Lower lobe of right lung (tissue), 2 donors: ENCODE data around the gene RNASE2. TPM values are rescaled to one million over a fixed set of nuclear protein-coding genes. Genes with fewer than 3 reads are reported as not detected.
"Not testable (repeated sequence)": the region's sequence is repeated elsewhere in the genome, so short reads cannot be mapped to it uniquely, and the experiment has no call there.

Source experiments
- ATAC-seq, 2 donors: fragments of 200-7000 bp; cut with Tn5 transposase; one replicate each; pipeline ENCODE4 v1.9.1; 2020 to 2022; ENCODE audit warnings: mild to moderate bottlenecking in 2 of 2, moderate library complexity in 2 of 2
- DNase-seq: peaks from one replicate; pipeline ENCODE4 v3.0.0-alpha.2; 2020
- H3K27ac ChIP-seq: fragments of 200-600 bp; one replicate; pipeline ENCODE4 v1.8.0; 2022
- H3K27me3 ChIP-seq: fragments of 200-600 bp; one replicate; pipeline ENCODE4 v1.8.0; 2022; ENCODE audit warnings: low read depth
- H3K36me3 ChIP-seq: fragments of 200-600 bp; one replicate; pipeline ENCODE4 v1.8.0; 2022; ENCODE audit warnings: mild to moderate bottlenecking
- H3K4me1 ChIP-seq: fragments of 200-600 bp; one replicate; pipeline ENCODE4 v1.8.0; 2022
- H3K4me3 ChIP-seq: fragments of 200-600 bp; one replicate; pipeline ENCODE4 v1.8.0; 2022; ENCODE audit warnings: mild to moderate bottlenecking
- H3K9me3 ChIP-seq: fragments of 200-600 bp; one replicate; pipeline ENCODE4 v1.8.0; 2022
- CTCF ChIP-seq: fragments of 200-600 bp; IDR thresholded peaks from one replicate; pipeline ENCODE4 v1.8.0; 2022; ENCODE audit warnings: antibody characterized with exemption, mild to moderate bottlenecking
- intact Hi-C: fragments of 100-400 bp; cut with DNase I; formaldehyde crosslinking; loops from one replicate; pipeline ENCODE4 v1.11.0; 2022
- long read RNA-seq: library from polyadenylated mRNA; unstranded; transcript quantifications from one replicate; pipeline ENCODE4 v2.0.0, GENCODE V29; 2021
- total RNA-seq: library from RNA; stranded (reverse); fragmentation: NEBNext Ultra II Directional; extraction: Animal tissue kit (Norgen Biotek cat#: 25700); gene quantifications from one replicate; pipeline ENCODE4 v1.2.1, GENCODE V29; 2021
- donor health status: DM: no; HTN: yes; CAD: no; lungs with severe emphysema.

Gene RNASE2
- total RNA-seq = 6.0 TPM
- long read RNA-seq, partial matches to known transcripts = 0 of 3 reads
- long read RNA-seq, other reads (novel, unspliced or antisense) = 0 of 3 reads

GRCh38 chr14:20954736-20955537, at the start of gene RNASE2:
Gene RNASE2 (plus strand): TSS chr14:20955487. CDS start chr14:20955772, 285 bp downstream.
- H3K9me3 ChIP-seq, H3K27ac ChIP-seq, H3K4me3 ChIP-seq, intact Hi-C loops, DNase-seq, H3K27me3 ChIP-seq, H3K36me3 ChIP-seq, H3K4me1 ChIP-seq: not testable (repeated sequence)
- ATAC-seq = peak in 1 of 2 donors; percentile 58

GRCh38 chr14:20905676-20906075, 49.6 kb upstream of the RNASE2 start:
- Histone ChIP-seq H3K27ac (no peak overlapping the region), H3K36me3 (no peaks in the 10 kb centered on the region), H3K4me3 (no peak overlapping the region), H3K4me1 (no peaks in the 10 kb centered on the region), H3K27me3 (no peaks in the 10 kb centered on the region), H3K9me3 (no peaks in the 10 kb centered on the region)
- intact Hi-C loops = no loop called here
- TF ChIP-seq CTCF = no peak
- ATAC-seq = no peak
- no peak for DNase-seq

GRCh38 chr14:20907214-20907613, 48.1 kb upstream of the RNASE2 start:
- no peaks in the 10 kb centered on the region for H3K36me3 ChIP-seq
- TF ChIP-seq CTCF = no peak
- H3K9me3 ChIP-seq = no peaks in the 10 kb centered on the region
- intact Hi-C loops = no loop called here
- H3K4me1 ChIP-seq = no peaks in the 10 kb centered on the region
- H3K27ac ChIP-seq = no peak overlapping the region
- ATAC-seq = no peak
- no peaks in the 10 kb centered on the region for H3K27me3 ChIP-seq
- DNase-seq = no peak
- H3K4me3 ChIP-seq = no peak overlapping the region

- H3K4me3 ChIP-seq, H3K27ac ChIP-seq, DNase-seq, ATAC-seq, H3K27me3 ChIP-seq, H3K9me3 ChIP-seq, H3K36me3 ChIP-seq, H3K4me1 ChIP-seq, intact Hi-C loops: not testable (repeated sequence)
Observed at GRCh38 chr14:20910822-20911221, 44.5 kb upstream of the RNASE2 start.

- H3K36me3 ChIP-seq, H3K27me3 ChIP-seq, H3K9me3 ChIP-seq, H3K4me1 ChIP-seq, DNase-seq, H3K27ac ChIP-seq, intact Hi-C loops, H3K4me3 ChIP-seq: not testable (repeated sequence)
- ATAC-seq = peak in 1 of 2 donors; percentile 59
Observed at GRCh38 chr14:20919038-20919756, 36.1 kb upstream of the RNASE2 start.

- DNase-seq, H3K36me3 ChIP-seq, H3K4me3 ChIP-seq, ATAC-seq, H3K9me3 ChIP-seq, H3K4me1 ChIP-seq, intact Hi-C loops, H3K27ac ChIP-seq, H3K27me3 ChIP-seq: not testable (repeated sequence)
Observed at GRCh38 chr14:20923766-20924297, 31.5 kb upstream of the RNASE2 start.

- peak; percentile 53 to 56 for ATAC-seq
- H3K4me3 ChIP-seq = no peak overlapping the region
- no peak overlapping the region for H3K27ac ChIP-seq
- H3K27me3 ChIP-seq = peaks cover 5% of the 10 kb centered on the region
- DNase-seq = peak; percentile 71
- intact Hi-C loops = no loop called here
- no peaks in the 10 kb centered on the region for H3K9me3 ChIP-seq
- H3K4me1 ChIP-seq = no peaks in the 10 kb centered on the region
- no peaks in the 10 kb centered on the region for H3K36me3 ChIP-seq
- TF ChIP-seq CTCF = peak; percentile 55
Observed at GRCh38 chr14:20934148-20934762, 21.0 kb upstream of the RNASE2 start.
